DMS 273 treated with DMSO at 0.1 percent for 48 hours (cell line): ENCODE data around the gene DOCK3.
"Not testable (repeated sequence)": the region's sequence is repeated elsewhere in the genome, so short reads cannot be mapped to it uniquely, and the experiment has no call there.

Experiments
- DNase-seq: peaks from one replicate; lab custom pipeline; 2025; lab: John Stamatoyannopoulos, UW

DOCK3 gene

GRCh38 chr3:51361746-51362145 is 687.0 kb downstream of the DOCK3 start:
- DNase-seq, result no peak

- no peak for DNase-seq
Measured at GRCh38 chr3:51362476-51362875, 687.7 kb downstream of the DOCK3 start.

GRCh38 chr3:51368276-51368675 is 693.5 kb downstream of the DOCK3 start:
- DNase-seq, result not testable (repeated sequence)

GRCh38 chr3:51371943-51372557 is 697.3 kb downstream of the DOCK3 start:
- DNase-seq, result no peak

- DNase-seq, result no peak
Measured at GRCh38 chr3:51373658-51374421, 699.1 kb downstream of the DOCK3 start.

GRCh38 chr3:51374456-51374855 is 699.7 kb downstream of the DOCK3 start:
- DNase-seq, result no peak

- no peak for DNase-seq
Measured at GRCh38 chr3:51375136-51375535, 700.4 kb downstream of the DOCK3 start.

- DNase-seq, result no peak
Measured at GRCh38 chr3:51375571-51375970, 700.8 kb downstream of the DOCK3 start.

- DNase-seq, result no peak
Measured at GRCh38 chr3:51378065-51378464, 703.3 kb downstream of the DOCK3 start.

- no peak for DNase-seq
Measured at GRCh38 chr3:51378726-51379125, 704.0 kb downstream of the DOCK3 start.

GRCh38 chr3:51379301-51379700 is 704.6 kb downstream of the DOCK3 start:
- DNase-seq, result peak; percentile 63

GRCh38 chr3:51379746-51380455 is 705.2 kb downstream of the DOCK3 start:
- DNase-seq, result no peak

- DNase-seq, result no peak
Measured at GRCh38 chr3:51380601-51381332, 706.0 kb downstream of the DOCK3 start.

- no peak for DNase-seq
Measured at GRCh38 chr3:51381333-51381705, 706.6 kb downstream of the DOCK3 start.

GRCh38 chr3:51382076-51382745 is 707.5 kb downstream of the DOCK3 start:
- no peak for DNase-seq

GRCh38 chr3:51382947-51383578 is 708.3 kb downstream of the DOCK3 start:
- DNase-seq, result no peak

GRCh38 chr3:51384055-51384725 is 709.5 kb downstream of the DOCK3 start:
- no peak for DNase-seq

GRCh38 chr3:51384726-51385473 is 710.2 kb downstream of the DOCK3 start, which contains the start of gene MANF:
TSS of gene MANF (plus strand) at chr3:51385291. CDS start at chr3:51385343, 52 bp downstream.
- DNase-seq, result peak; percentile 88

GRCh38 chr3:51385621-51386091 is 710.9 kb downstream of the DOCK3 start:
- no peak for DNase-seq
